ENCODE results near the gene BICD2.
"Not testable (repeated sequence)": the region's sequence is repeated elsewhere in the genome, so short reads cannot be mapped to it uniquely, and the experiment has no call there.

Gene BICD2

DNA sequence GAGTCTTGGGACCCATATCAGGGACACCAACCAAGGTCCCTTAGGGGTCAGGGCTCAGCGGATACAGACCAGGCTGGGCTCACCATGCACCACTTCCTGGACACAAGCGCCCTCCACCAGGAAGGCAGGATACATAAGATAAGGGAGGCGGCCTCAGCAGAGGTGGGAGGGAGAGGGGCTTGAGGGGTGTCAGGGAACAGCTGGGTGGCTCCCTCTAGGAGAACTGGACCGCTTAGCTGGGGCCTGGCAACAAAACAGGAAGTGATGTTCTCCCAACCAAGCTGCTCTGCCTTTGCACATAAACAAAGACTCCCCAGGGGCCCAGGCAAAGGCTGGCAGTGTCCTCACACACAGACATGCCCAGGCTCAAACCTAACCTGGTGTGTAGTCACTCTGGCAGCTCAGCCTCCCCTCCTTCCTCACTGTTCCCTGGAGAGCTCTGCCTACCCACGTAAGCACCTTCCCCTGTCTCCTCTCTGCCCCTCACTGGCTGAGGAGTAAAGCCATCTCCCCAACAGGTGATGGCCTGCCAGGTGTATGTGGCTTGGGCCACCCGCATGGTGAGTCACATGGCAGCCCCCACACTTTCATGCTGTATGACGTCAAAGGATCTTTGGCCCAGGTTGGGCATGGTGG is 5.8 kb upstream of the BICD2 start:
- no peak for DNase-seq (ENCODE audit: low read depth)

GRCh38 chr9:92769990-92770359 is 5.3 kb upstream of the BICD2 start:
- DNase-seq (ENCODE audit: low read depth), result no peak

- no peak for DNase-seq (ENCODE audit: low read depth)
These were observed 4.7 kb upstream of the BICD2 start for GRCh38 chr9:92769286-92769685.

GRCh38 chr9:92768816-92769215 is 4.2 kb upstream of the BICD2 start:
- not testable (repeated sequence) for DNase-seq (ENCODE audit: low read depth)

GRCh38 chr9:92767066-92768054 is 2.7 kb upstream of the BICD2 start:
- DNase-seq (ENCODE audit: low read depth), result no peak

DNA sequence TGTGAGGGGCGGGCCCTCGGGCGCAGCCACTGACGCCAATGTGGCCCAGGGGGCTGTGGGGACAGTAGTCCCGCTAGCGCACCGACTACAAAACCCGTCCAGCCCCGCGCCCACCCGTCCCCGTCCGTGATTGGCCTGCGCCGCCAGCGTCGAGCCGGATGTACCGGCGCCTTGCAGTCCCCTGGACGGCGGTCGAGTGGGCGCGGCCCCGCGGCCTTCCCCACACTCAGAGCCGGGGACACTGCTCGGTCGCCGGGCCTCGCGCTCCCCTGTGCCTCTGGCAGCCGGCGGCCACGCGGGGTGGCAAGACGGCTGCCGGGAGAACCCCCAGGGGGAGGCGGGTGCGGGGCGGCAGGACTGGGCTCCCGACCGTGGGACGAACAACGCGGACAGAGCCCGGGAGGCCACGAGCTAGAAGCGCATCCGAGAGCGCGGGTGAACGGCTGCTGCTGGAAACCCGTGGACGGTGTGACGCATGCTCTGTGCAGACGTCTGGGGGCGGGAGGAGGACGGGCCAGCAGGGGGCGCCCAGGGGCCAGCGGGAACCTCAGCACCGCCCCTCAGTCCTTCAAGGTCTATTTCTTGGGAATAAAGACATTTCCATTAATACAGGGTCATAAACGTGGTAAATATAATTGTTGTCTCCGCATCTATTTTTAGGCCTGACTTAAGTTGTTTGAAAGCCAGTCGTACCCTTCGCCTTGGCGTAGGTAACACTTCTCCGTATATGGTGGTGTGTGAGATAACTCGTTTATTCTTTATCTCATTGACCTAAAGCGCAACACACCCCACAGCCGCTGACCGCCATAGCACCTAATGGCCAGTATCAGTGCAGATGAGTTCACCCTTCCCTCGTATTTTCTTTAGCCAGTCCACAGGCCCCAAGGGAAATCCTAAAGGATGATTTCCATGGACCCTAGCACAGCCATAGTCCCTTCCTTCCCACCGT is 629 bp upstream of the BICD2 start:
- DNase-seq (ENCODE audit: low read depth), result peak; percentile 89

- DNase-seq (ENCODE audit: low read depth), result no peak
These were observed 782 bp downstream of the BICD2 start for GRCh38 chr9:92763721-92764380.

DNA sequence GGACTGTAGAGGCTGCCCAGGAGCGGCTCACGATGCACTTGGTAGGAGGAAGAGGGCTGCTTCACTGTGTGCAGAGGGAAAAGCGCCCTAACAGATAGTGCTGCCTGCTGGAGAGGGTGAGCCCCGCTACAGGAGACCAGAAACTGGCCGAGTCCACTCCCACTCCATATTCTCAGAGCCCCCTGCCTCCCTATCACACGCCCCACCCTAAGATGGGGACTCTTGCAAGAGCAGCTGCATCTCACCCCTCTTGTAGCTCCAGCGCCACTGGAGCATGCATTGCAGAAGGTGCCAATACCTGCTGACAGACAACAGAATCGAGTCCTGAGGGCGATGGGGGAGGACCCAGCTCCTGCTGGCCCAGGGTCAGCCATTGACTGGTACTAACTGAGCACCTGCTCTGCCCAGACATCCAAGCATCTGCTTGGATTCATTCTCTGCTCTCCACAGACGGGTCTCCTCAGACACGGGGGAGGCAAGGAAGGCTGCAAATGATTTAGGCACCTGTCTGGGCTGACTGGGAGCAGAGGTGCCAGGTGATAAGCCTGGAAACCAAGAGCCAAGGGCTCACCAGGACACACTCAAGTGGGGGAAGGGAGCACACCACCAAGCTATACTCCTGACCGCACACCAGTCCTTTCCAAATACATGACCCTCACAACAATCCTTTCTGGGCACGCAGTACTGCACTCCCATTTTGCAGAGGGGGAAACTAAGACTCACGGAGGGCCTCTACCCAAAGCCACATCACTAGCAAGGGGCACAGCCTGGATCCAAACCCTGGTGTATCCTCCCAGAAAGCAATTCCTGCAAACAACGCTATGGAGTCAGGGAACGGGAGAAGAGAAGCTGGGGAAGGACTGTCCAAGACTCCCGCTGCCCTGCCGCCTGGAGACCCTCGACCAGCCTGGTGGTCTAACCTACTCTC is 1.6 kb downstream of the BICD2 start:
- no peak for DNase-seq (ENCODE audit: low read depth)

- no peak for DNase-seq (ENCODE audit: low read depth)
These were observed 2.4 kb downstream of the BICD2 start for GRCh38 chr9:92762196-92762595.

GRCh38 chr9:92761686-92762085 is 2.9 kb downstream of the BICD2 start:
- DNase-seq (ENCODE audit: low read depth), result no peak

GRCh38 chr9:92760494-92760893 is 4.1 kb downstream of the BICD2 start:
- DNase-seq (ENCODE audit: low read depth), result no peak

DNA sequence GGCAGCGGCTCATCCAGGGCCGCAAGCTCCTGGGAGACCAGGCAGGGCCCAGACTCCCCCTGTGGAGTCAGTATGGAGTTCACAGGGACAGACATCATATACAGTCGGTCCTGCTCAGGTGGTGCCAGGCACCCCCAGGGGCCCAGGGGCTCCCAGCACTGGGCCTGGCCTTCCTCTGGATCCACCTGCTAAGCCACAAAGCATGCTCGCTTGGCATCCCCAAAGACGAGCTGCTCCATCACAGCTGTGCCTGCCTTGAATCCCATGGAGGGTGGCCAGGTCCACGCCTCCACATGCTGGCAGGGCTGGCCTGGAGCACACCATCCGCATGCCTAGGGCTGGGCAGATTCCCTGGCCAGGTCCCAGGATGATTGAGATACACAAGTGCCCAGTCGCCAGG is 4.6 kb downstream of the BICD2 start:
- DNase-seq (ENCODE audit: low read depth), result no peak

DNA sequence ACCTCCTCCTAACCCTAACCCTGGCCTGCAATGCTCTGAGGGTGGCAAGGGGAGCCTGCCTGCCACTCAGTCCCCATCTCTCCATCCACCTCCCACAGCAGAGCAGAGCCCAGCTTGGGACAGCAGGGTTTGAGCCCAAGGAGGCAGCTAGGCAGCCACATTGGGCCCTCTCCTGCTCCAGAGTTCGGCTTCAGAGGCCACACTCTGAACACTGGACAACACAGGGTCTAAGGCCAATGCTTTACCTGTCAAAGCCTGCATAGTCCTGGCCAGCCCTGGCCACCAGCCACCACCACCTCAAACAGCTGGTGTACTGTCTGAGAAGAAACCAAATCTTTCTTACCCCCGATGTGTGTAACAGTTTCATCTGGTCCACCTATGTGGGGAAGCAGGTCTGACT is 5.2 kb downstream of the BICD2 start:
- no peak for DNase-seq (ENCODE audit: low read depth)

- no peak for DNase-seq (ENCODE audit: low read depth)
These were observed 7.8 kb downstream of the BICD2 start for GRCh38 chr9:92756792-92757191.

DNA sequence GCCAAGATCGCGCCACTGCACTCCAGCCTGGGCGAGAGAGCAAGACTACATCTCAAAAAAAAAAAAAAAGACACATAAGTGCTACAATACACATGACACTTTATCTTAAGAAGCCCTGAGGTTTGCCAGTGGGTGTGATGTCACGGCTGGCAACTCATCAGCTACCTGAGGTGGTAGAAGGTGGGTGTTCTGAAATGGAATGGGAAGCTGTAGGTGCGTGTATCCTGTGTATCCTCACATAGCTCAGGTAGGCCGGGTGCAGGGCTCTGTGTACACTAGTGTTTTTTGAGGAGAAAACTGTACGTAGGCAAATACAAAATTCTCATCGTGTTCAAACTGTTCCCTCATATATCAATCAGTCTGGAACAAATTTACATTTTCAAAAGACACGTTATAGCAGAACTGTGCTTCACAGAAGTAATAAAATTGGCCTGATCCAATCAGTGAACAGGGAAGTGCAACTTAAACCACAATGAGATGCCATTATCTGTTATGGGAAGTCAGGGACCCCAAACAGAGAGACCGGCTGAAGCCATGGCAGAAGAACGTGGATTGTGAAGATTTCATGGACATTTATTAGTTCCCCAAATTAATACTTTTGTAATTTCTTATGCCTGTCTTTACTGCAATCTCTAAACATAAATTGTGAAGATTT is 10.4 kb downstream of the BICD2 start:
- DNase-seq (ENCODE audit: low read depth), result no peak

- no peak for DNase-seq (ENCODE audit: low read depth)
These were observed 11.7 kb downstream of the BICD2 start for GRCh38 chr9:92752812-92753404.

DNA sequence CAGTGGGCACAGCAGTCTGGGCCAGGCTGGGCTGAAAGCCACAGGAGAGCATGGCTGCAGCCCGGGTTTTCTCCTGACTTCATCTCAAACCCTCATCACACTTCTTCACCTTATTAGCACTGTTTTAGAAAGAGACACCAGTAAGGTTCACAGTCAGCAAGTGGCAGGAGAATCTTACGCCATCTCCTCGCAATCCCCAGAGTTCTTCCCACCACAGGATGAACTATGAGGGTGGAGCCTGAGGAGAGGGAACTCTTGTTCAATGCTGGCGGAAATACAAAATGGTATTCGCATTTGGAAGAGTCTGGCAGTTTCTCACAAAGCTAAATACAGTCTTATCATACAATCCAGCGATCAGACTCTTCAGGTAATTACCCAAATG is 14.7 kb downstream of the BICD2 start:
- no peak for DNase-seq (ENCODE audit: low read depth)

DNA sequence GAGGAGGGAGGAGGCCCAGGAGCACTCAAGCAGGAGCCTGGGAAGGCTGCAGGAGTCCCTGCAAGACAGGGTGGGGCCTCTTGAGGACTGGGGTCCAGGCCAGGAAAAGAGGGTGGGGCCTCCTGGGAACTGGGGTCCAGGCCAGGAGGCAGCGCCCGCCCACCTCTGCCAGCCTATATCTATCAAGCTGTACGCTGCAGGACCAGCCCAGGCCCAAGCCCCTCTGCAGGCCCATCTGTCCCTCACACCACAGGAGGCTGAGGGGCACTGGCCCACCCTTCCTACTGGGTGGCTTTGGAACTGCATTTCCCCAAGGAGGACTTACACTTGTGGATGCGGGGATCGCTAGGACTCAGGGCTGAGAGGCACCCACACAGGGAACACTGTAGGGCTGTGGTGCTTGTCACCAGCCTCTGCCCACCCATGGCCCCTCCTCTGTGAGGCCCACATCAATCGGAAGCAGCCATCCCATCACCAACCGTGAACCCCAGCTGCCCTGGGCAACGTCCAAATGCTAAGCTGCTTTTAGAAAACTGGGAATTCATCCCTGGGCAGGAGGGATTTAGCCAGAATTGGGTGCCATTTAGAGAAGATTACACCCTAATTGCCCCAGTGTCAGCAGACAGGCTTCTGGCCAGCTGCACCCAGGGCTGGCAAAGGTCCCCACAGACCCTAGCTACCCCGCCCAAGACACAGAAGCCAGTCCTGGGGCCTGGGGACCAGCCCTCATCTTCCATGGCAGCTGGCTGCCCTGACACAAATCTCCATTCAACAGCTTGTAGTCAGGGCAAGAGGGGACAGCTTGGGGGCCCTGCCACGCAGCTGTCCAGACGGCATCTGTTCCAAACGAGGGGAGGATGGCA is 15.3 kb downstream of the BICD2 start:
- no peak for DNase-seq (ENCODE audit: low read depth)

- DNase-seq (ENCODE audit: low read depth), result no peak
These were observed 16.5 kb downstream of the BICD2 start for GRCh38 chr9:92748233-92748497.

Data from stimulated activated CD8-positive, alpha-beta memory T cell treated with anti-CD3 and anti-CD28 coated beads, Interleukin-7, amount 100 ng/mL, for 24 hours (primary cell).